GM19238 (cell line): ENCODE measurements around the gene STK35.
"Not testable (repeated sequence)": the region's sequence is repeated elsewhere in the genome, so short reads cannot be mapped to it uniquely, and the experiment has no call there.

ENCODE experiments used
- DNase-seq: peaks from one replicate; pipeline ENCODE4 v3.0.0; 2011; ENCODE audit warnings: low spot score; ENCODE audit not compliant: insufficient read length

STK35 gene

GRCh38 chr20:2156666-2157624, 55.3 kb downstream of the STK35 start:
- no peak for DNase-seq

- DNase-seq, result no peak
Observed at GRCh38 chr20:2162125-2162822, 60.6 kb downstream of the STK35 start.

GRCh38 chr20:2162823-2163166, 61.2 kb downstream of the STK35 start:
- DNase-seq, result no peak

GRCh38 chr20:2163312-2163711, 61.7 kb downstream of the STK35 start:
- no peak for DNase-seq

- DNase-seq, result no peak
Observed at GRCh38 chr20:2163757-2164156, 62.1 kb downstream of the STK35 start.

GRCh38 chr20:2164421-2164820, 62.8 kb downstream of the STK35 start:
- DNase-seq, result no peak

GRCh38 chr20:2164966-2165365, 63.3 kb downstream of the STK35 start:
- no peak for DNase-seq

- no peak for DNase-seq
Observed at GRCh38 chr20:2165871-2166270, 64.2 kb downstream of the STK35 start.

- DNase-seq, result no peak
Observed at GRCh38 chr20:2167112-2167511, 65.5 kb downstream of the STK35 start.

- DNase-seq, result no peak
Observed at GRCh38 chr20:2168946-2169345, 67.3 kb downstream of the STK35 start.

GRCh38 chr20:2169456-2170088, 67.9 kb downstream of the STK35 start:
- DNase-seq, result no peak

- DNase-seq, result no peak
Observed at GRCh38 chr20:2170404-2170803, 68.8 kb downstream of the STK35 start.

- DNase-seq, result no peak
Observed at GRCh38 chr20:2171266-2171790, 69.7 kb downstream of the STK35 start.

GRCh38 chr20:2171840-2172239, 70.2 kb downstream of the STK35 start:
- DNase-seq, result not testable (repeated sequence)

GRCh38 chr20:2172305-2173175, 70.9 kb downstream of the STK35 start:
- peak; percentile 66 for DNase-seq

- no peak for DNase-seq
Observed at GRCh38 chr20:2173186-2173585, 71.6 kb downstream of the STK35 start.

- DNase-seq, result no peak
Observed at GRCh38 chr20:2174067-2174466, 72.4 kb downstream of the STK35 start.

GRCh38 chr20:2176946-2177345, 75.3 kb downstream of the STK35 start:
- DNase-seq, result no peak

GRCh38 chr20:2178318-2179232, 76.9 kb downstream of the STK35 start:
- DNase-seq, result no peak

GRCh38 chr20:2179233-2179580, 77.6 kb downstream of the STK35 start:
- no peak for DNase-seq
